CD1c-positive myeloid dendritic cell (primary cell): ENCODE measurements around the gene EIF3C.
"Not testable (repeated sequence)": the region's sequence is repeated elsewhere in the genome, so short reads cannot be mapped to it uniquely, and the experiment has no call there.

Experiments
- DNase-seq: peaks from one replicate; pipeline ENCODE4 v3.0.0-alpha.2; 2016; ENCODE audit errors: extremely low spot score

EIF3C gene

GRCh38 chr16:28711220-28712083, at the start of gene EIF3C:
TSS of gene EIF3C (plus strand) at chr16:28711464. CDS start at chr16:28711687, 223 bp downstream.
- DNase-seq, result not testable (repeated sequence)

GRCh38 chr16:28666264-28666663, 45.0 kb upstream of the EIF3C start:
- not testable (repeated sequence) for DNase-seq

GRCh38 chr16:28667480-28667879, 43.8 kb upstream of the EIF3C start:
- not testable (repeated sequence) for DNase-seq

GRCh38 chr16:28668199-28668598, 43.1 kb upstream of the EIF3C start:
- DNase-seq, result not testable (repeated sequence)

GRCh38 chr16:28688327-28688952, 22.8 kb upstream of the EIF3C start:
- DNase-seq, result not testable (repeated sequence)

- DNase-seq, result not testable (repeated sequence)
Measured at GRCh38 chr16:28689425-28689824, 21.8 kb upstream of the EIF3C start.

- not testable (repeated sequence) for DNase-seq
Measured at GRCh38 chr16:28691722-28692121, 19.5 kb upstream of the EIF3C start.

- not testable (repeated sequence) for DNase-seq
Measured at GRCh38 chr16:28693257-28693950, 17.9 kb upstream of the EIF3C start.

GRCh38 chr16:28699792-28700191, 11.5 kb upstream of the EIF3C start:
- not testable (repeated sequence) for DNase-seq

- DNase-seq, result not testable (repeated sequence)
Measured at GRCh38 chr16:28700349-28700748, 10.9 kb upstream of the EIF3C start.

GRCh38 chr16:28701384-28701783, 9.9 kb upstream of the EIF3C start:
- not testable (repeated sequence) for DNase-seq

GRCh38 chr16:28704246-28704645, 7.0 kb upstream of the EIF3C start:
- not testable (repeated sequence) for DNase-seq

- not testable (repeated sequence) for DNase-seq
Measured at GRCh38 chr16:28722852-28723650, 11.8 kb downstream of the EIF3C start.

- not testable (repeated sequence) for DNase-seq
Measured at GRCh38 chr16:28731253-28731652, 20.0 kb downstream of the EIF3C start.

GRCh38 chr16:28732455-28733124, 21.3 kb downstream of the EIF3C start:
- not testable (repeated sequence) for DNase-seq

GRCh38 chr16:28739787-28740186, 28.5 kb downstream of the EIF3C start:
- not testable (repeated sequence) for DNase-seq

- not testable (repeated sequence) for DNase-seq
Measured at GRCh38 chr16:28740631-28741030, 29.4 kb downstream of the EIF3C start.

GRCh38 chr16:28741295-28741694, 30.0 kb downstream of the EIF3C start:
- not testable (repeated sequence) for DNase-seq

- DNase-seq, result not testable (repeated sequence)
Measured at GRCh38 chr16:28746618-28747350, 35.5 kb downstream of the EIF3C start.

- DNase-seq, result not testable (repeated sequence)
Measured at GRCh38 chr16:28749997-28750465, 38.8 kb downstream of the EIF3C start.
